ENCODE results near the gene CSPG4.
"Not testable (repeated sequence)": the region's sequence is repeated elsewhere in the genome, so short reads cannot be mapped to it uniquely, and the experiment has no call there.

CSPG4 gene

DNA sequence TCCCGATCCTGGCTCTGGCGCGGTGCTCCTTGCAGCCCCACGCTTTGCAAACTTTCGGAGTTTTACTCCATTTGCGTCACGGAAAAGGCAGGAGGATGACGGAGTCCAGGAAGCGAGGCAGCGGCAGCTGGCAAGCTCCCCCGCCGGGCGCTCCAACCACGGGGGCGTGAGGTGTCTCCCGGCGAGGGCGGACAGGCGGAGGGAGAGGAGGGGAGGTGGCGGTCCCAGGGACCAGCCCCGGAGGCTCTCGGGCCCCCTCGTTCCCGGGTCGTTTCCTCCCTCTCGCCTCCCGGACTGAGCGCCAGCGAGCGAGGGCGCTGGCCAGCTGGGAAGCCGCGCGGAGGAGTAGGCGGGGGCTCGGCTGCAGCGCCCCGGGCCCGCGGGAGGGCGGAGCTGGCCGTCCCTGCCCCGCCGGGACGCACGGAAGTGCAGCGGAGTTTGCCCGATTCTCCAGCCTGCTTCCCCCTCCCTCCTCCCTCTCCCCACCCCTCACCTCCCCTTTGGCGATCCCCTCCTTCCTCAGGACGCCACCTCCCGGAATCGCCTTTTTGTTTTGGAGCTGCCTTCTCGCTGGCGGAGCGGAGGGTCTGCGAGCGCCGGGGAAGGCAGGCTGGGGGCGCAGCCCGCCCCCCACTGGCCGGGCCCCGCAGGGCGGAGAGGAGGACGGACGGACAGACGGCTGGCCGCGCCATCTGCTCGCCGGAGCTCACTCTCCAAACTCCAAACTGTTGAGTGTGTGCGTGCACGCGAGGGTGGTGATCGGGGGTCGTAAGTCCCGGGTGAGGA is 65.1 kb downstream of the CSPG4 start, which contains the start of gene SNX33:
Gene SNX33, plus strand, starts transcription at position 543 of the 786 bp plus-strand sequence. CDS start 1,191 bp downstream, outside the sequence.
- FAIRE-seq: no peak

GRCh38 chr15:75646944-75647364 is 65.7 kb downstream of the CSPG4 start:
- no peak for FAIRE-seq

DNA sequence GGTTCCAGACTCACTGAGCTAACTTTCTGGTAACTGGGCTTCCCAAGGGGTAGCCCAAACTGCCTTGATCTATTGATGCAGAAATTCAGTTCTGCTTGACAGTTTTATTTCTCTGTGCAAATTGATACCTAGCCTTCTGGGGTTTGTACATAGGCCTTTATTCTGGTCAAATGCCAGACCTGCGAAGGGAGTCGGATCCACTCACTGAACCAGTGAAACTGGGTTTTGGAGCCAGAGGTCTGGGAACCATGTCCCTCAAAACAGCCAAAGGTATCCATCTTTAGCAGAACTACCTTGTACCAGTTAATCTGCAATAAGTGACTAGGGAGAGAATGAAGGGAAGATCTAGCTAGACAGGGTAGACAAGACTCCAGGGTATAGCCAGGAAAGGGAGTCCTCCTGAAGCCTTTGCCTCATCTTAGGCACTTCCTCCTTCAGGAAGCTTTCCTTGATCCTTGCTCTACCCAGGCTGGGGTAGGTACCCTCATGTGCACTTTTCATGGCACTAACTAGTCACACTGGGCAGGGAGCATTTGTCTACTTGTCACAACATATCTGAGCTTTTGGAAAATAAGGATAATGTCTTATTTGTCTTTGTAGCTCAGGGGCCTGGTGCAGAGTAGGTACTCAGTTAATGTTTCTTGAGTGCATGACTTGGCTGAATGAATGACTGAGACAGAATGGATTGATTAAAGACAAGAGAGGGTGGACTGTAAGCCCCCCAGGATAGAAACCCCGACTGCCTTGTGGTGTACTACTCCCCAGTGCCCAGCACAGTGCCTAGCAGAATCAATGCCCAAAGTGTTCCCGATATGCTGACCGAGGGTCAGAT is 66.3 kb downstream of the CSPG4 start:
- no peak for FAIRE-seq

DNA sequence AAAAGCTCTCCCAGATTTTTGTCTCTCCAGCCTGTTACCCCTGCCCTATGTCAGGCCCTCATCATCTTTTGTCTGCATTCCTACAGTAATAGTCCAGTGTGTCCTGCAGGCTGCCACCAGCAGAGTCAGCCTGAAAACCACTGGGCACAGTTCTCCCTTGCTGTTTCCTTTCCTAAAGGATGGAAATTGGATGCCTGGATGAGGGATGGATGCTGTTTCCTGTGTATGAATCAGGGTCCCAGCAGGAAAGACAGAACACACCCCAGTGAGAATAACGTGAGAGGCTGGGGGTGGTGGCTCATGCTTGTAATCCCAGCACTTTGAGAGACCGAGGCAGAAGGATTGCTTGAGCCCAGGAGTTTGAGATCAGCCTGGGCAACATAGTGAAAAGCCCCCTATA is 68.3 kb downstream of the CSPG4 start:
- FAIRE-seq: no peak

- no peak for FAIRE-seq
Measured at GRCh38 chr15:75641603-75642002, 71.0 kb downstream of the CSPG4 start.

DNA sequence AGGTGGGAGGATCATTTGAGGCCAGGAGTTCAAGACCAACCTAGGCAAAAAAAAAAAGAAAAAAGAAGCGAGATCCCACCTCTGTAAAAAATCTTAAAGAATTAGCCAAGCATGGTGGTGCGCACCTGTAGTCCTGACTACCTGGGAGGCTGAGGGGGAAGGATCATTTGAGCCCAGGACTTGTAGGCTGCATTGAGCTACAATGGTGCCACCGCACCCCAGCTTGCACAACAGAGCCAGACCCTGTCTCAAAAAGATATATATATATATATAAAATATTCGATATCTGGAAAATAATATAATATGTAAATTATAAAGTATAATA is 71.5 kb downstream of the CSPG4 start:
- no peak for FAIRE-seq

GRCh38 chr15:75640483-75641178 is 72.0 kb downstream of the CSPG4 start:
- no peak for FAIRE-seq

DNA sequence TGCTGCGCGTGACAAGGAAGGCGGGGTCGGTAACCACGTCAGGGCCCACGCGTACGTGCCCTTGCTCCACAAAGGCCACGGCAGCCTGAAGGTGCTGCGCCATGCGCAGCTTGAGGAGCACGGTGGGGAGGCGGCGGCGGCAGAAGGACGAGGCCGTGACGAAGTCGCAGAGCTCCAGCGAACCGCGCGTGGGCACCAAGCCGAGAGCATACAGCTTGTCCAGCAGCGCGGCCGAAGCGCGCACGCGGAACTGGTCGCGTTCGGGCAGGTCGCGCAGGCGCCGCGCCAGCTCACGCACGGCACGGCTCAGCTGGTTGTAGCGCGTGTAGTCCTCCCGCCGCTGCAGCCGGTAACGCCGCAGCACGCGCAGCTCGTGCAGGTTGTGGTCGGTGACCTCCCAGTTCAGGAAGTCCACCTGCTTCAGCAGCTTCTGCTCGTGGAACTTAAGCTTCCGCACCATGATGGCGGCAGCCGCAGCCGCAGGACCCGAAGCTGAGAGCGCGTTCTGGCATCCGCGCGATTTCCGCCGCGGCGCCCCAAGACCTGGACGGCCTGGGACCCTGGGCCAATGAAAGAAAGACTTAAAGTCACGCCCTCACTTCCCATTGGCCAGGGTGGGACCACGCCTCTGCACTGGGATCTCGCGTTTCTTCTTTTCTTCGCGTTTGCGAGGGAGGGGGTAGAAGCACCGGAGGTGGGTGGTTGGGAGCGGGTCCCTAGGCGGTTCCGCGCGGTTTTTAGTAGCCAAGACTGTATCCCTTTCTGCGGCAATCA is 72.8 kb downstream of the CSPG4 start, which contains the start of gene IMP3:
Gene IMP3, minus strand, starts transcription at position 516 of the 774 bp plus-strand sequence. Its CDS starts 56 bp downstream, at position 460.
- FAIRE-seq: no peak

DNA sequence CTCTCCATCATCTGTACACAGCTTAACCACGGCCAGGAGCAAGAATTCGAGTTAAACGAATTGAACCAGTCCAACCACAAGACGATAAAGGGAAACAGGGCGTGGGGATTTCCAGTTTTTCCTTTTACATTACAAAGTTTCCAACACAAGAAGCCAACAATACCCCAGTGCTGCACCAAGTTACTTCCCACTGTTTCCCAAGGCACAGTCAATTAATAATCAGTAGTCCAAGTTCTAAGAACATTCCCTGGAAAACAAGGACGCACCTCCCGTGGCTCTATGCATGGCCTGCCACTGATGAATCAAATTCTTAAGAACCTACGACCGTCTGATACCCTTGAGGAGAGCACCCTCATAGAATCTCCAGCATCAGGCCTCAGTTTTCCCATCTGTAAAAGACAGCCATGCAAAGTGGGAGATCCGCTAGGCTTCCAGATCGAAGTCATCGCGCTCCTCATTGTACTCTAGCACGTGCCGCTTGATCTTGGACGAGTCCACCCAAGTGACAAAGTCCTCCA is 73.4 kb downstream of the CSPG4 start:
- no peak for FAIRE-seq

DNA sequence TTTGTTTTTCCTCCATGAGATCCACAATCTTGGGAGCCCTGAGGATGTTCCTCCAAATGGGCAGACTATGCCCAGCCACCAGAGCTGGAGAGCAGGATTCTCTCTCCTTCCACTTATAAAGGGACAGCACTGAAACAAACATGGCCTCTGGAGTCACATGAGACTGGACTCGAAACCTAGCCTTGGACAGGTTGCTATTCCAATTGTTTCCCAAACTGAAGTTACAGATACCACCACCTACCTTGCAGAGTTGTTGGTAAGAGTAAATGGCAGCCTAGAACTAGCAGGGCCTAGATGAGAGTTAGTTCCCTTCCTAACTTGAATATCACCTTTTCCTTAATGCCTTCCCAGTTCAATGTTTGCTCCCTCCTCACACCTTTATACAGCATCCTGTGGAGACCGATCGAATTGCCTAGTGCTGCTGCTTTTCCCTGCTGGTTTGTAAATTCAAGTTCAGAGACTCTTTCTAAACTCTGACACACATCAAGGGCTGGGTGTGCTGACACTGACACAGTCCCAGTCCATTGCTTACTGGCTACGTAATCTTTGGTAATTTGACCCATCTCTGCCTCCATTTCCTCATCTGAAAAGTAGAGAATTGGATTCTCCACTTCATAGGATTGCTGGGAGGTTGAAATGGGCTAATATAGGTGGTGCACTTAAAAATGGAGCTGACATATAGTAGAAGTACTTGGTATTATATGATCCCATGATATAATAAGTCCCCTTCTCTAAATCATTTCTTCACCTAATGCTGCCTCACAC is 75.2 kb downstream of the CSPG4 start:
- FAIRE-seq: no peak

GRCh38 chr15:75636026-75636425 is 76.6 kb downstream of the CSPG4 start:
- no peak for FAIRE-seq

DNA sequence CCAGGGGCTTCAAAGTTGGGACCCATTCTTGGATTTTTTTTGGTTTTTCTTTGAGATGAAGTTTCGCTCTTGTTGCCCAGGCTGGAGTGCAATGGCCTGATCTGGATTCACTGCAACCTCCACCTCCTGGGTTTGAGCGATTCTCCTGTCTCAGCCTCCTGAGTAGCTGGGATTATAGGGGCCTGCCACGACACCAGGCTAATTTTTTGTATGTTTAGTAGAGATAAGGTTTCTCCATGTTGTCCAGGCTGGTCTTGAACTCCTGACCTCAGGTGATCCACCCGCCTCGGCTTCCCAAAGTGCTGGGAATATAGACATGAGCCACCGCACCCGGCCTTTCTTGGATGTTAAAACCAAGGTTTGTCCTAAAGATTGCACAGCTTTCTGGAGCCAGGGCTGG is 78.7 kb downstream of the CSPG4 start:
- not testable (repeated sequence) for FAIRE-seq

DNA sequence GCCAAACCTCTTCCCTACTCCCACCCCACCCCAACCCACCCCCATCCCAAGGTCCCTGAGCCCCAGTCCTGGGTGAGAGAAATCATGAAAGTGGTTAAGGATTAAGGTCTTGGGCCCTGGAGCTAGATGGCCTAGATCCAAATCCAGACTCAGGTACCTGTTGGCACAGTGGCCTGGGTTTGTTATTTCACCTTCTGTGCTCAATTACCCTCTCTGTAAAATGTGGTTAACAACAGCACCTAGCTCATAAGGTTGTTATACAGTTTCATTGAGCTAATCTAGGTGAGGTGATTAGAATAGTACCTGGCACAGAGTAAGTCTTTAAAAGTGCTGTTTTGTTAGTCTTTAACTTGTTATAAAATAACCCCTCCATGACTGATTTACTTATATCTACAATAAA is 80.7 kb downstream of the CSPG4 start:
- no peak for FAIRE-seq

GRCh38 chr15:75625542-75626347 is 86.9 kb downstream of the CSPG4 start, which contains the start of gene SNUPN:
Gene SNUPN (minus strand): TSS chr15:75625725. CDS start chr15:75621051, 4,674 bp downstream.
- FAIRE-seq: no peak

Data from islet of Langerhans (tissue), 1 donor.